ENCODE measurements around the gene ZNF766. TPM values are rescaled to one million over a fixed set of nuclear protein-coding genes. Genes with fewer than 3 reads are reported as not detected.

Gene ZNF766
- total and polyA plus RNA-seq, 2 of the 8 experiments (the other 6 are each of a cell fraction or from before 2014, with no cell fraction given) = 8.3 to 31.9 TPM

DNA sequence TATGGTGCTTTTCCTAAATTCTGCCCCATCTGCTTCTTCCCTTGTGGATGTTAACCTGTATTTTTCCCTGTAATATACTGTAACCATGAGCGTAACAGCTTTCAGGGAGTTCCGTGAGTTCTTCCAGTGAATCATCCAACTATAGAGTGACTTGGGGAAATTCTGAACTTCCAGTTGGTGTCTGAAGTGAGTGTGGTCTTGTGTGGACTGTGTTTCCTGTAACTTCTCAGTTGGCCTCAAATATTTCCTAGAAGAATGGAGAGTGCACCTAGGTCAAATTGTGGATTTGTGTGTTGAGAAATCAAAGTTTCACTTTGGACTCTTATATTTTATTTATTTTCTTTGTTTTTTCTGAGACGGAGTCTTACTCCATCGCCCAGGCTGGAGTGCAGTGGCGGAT is 11.0 kb upstream of the ZNF766 start:
- H3K9me3 ChIP-seq (ENCODE audit: insufficient read depth in 2 of 2, low read depth in 1 of 2, low read length in 1 of 2) = no peaks in the 10 kb centered on the region
- no peak overlapping the region for H2BK15ac ChIP-seq (ENCODE audit: low read length)
- no peak for TF ChIP-seq POU5F1 (IDR thresholded peaks at IDR 0.05; ENCODE audit: low read depth, low read length)
- no peak for TF ChIP-seq HDAC2 (IDR thresholded peaks at IDR 0.05; ENCODE audit: borderline replicate concordance in 1 of 2, low read depth in 2 of 2, low read length in 2 of 2)
- no peak for TF ChIP-seq ZNF274 (IDR thresholded peaks at IDR 0.05; ENCODE audit: borderline replicate concordance, extremely low read depth, low read length)
- no peak for TF ChIP-seq BACH1 (IDR thresholded peaks at IDR 0.05; ENCODE audit: low read length)
- no peak for TF ChIP-seq NRF1 (IDR thresholded peaks at IDR 0.05; ENCODE audit: low read depth, low read length)
- TF ChIP-seq TCF12 (IDR thresholded peaks at IDR 0.05; ENCODE audit: low read depth, low read length) = no peak
- TF ChIP-seq HDAC6 (IDR thresholded peaks at IDR 0.05; ENCODE audit: low read depth, low read length) = no peak
- no peak for TF ChIP-seq FOSL1 (IDR thresholded peaks at IDR 0.05; ENCODE audit: insufficient read depth, low read depth, low read length)
- TF ChIP-seq SP4 (IDR thresholded peaks at IDR 0.05; ENCODE audit: low read length) = no peak
- no peak for TF ChIP-seq CEBPB (IDR thresholded peaks at IDR 0.05; ENCODE audit: low read depth, low read length)
- no peak for TF ChIP-seq KDM4A (IDR thresholded peaks at IDR 0.05; ENCODE audit: low read depth, low read length, severe bottlenecking)
- TF ChIP-seq YY1 (IDR thresholded peaks at IDR 0.05; ENCODE audit: low read depth, low read length) = no peak
- TF ChIP-seq TBP (IDR thresholded peaks at IDR 0.05; ENCODE audit: low read depth, low read length) = no peak
- H3K4ac ChIP-seq (replicated peaks; ENCODE audit: insufficient read length, low read depth, low read length) = no peak overlapping the region
- H4K91ac ChIP-seq (replicated peaks; ENCODE audit: insufficient read length, low read length) = no peak overlapping the region
- no peaks in the 10 kb centered on the region for H3K4me1 ChIP-seq (replicated peaks in 1 of 4; ENCODE audit: control insufficient read depth in 3 of 4, insufficient read depth in 4 of 4, low read length in 3 of 4)
- WGBS, 2 experiments (ENCODE audit: extremely low coverage in 1 of 2, insufficient coverage in 1 of 2, insufficient read length in 1 of 2, insufficient replicate concordance in 2 of 2, low coverage in 1 of 2, low lambda C conversion rate in 2 of 2, missing lambda C conversion rate in 1 of 2) = 88% methylated on average over 5 of the region's 5 CpGs; no CpG with 5 or more reads in 1 of the 2 experiments
- H3K79me2 ChIP-seq (ENCODE audit: control insufficient read depth in 1 of 2, insufficient read depth in 2 of 2, low read length in 2 of 2) = no peaks in the 10 kb centered on the region
- H3K23me2 ChIP-seq (ENCODE audit: low read depth, low read length) = no peaks in the 10 kb centered on the region
- H3K9ac ChIP-seq (replicated peaks in 1 of 4; ENCODE audit: extremely low read depth in 1 of 4, low read depth in 3 of 4, low read length in 3 of 4) = no peak overlapping the region
- H3K56ac ChIP-seq (replicated peaks; ENCODE audit: insufficient read length, low read depth, low read length) = no peak overlapping the region
- no peak overlapping the region for H2AK5ac ChIP-seq (ENCODE audit: low read depth, low read length)
- DNase-seq (ENCODE audit: low read depth in 1 of 2, low spot score in 2 of 2) (no peak), FAIRE-seq (no peak)
- no peak overlapping the region for H2BK5ac ChIP-seq (ENCODE audit: low read depth, low read length)
- ChIA-PET POLR2A (ENCODE audit: partially characterized antibody) (no interaction called here), CTCF (ENCODE audit: partially characterized antibody) (no interaction called here)
- H2BK20ac ChIP-seq (ENCODE audit: low read length) = no peak overlapping the region
- H3K79me1 ChIP-seq (ENCODE audit: low read depth, low read length) = no peaks in the 10 kb centered on the region
- no peak overlapping the region for H4K8ac ChIP-seq (ENCODE audit: extremely low read depth, insufficient read depth, low read length)
- no peak overlapping the region for H2BK12ac ChIP-seq (ENCODE audit: low read depth, low read length)
- no peaks in the 10 kb centered on the region for H3K27me3 ChIP-seq (replicated peaks in 1 of 4; ENCODE audit: control insufficient read depth in 3 of 4, extremely low read depth in 1 of 4, insufficient read depth in 3 of 4, low read length in 3 of 4)
- no peaks in the 10 kb centered on the region for H4K20me1 ChIP-seq (replicated peaks in 1 of 2; ENCODE audit: control insufficient read depth in 1 of 2, insufficient read depth in 2 of 2, low read length in 2 of 2)
- H3K36me3 ChIP-seq (ENCODE audit: control insufficient read depth in 2 of 4, insufficient read depth in 4 of 4, low read length in 3 of 4) = no peaks in the 10 kb centered on the region
- H3K23ac ChIP-seq (ENCODE audit: insufficient read length) = no peak overlapping the region
- no peak overlapping the region for H3K14ac ChIP-seq (ENCODE audit: insufficient read length)
- H3K18ac ChIP-seq (ENCODE audit: extremely low read depth, low read length) = no peak overlapping the region
- no peak overlapping the region for H3K27ac ChIP-seq (ENCODE audit: low read depth, low read length)
- no peak overlapping the region for H4K5ac ChIP-seq (ENCODE audit: insufficient read length, low read depth, low read length)
- H2AFZ ChIP-seq (ENCODE audit: low read length) = no peak overlapping the region
- H3K4me3 ChIP-seq (ENCODE audit: extremely low read depth in 1 of 4, insufficient read depth in 2 of 4, low read depth in 3 of 4, low read length in 4 of 4) = no peak overlapping the region
- H2BK120ac ChIP-seq (replicated peaks; ENCODE audit: low read depth, low read length) = no peak overlapping the region
- H3K4me2 ChIP-seq (ENCODE audit: insufficient read depth in 1 of 2, low read depth in 2 of 2, low read length in 2 of 2) = no peak overlapping the region

All from H1 (cell line).